Measurements from ENCODE around the gene LIPA.
"Not testable (repeated sequence)": the region's sequence is repeated elsewhere in the genome, so short reads cannot be mapped to it uniquely, and the experiment has no call there.

GRCh38 chr10:89285303-89285702, 33.7 kb upstream of the LIPA start:
- TF ChIP-seq, protein P1, sequence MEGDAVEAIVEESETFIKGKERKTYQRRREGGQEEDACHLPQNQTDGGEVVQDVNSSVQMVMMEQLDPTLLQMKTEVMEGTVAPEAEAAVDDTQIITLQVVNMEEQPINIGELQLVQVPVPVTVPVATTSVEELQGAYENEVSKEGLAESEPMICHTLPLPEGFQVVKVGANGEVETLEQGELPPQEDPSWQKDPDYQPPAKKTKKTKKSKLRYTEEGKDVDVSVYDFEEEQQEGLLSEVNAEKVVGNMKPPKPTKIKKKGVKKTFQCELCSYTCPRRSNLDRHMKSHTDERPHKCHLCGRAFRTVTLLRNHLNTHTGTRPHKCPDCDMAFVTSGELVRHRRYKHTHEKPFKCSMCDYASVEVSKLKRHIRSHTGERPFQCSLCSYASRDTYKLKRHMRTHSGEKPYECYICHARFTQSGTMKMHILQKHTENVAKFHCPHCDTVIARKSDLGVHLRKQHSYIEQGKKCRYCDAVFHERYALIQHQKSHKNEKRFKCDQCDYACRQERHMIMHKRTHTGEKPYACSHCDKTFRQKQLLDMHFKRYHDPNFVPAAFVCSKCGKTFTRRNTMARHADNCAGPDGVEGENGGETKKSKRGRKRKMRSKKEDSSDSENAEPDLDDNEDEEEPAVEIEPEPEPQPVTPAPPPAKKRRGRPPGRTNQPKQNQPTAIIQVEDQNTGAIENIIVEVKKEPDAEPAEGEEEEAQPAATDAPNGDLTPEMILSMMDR (IDR thresholded peaks at IDR 0.05 in 8 of 11, conservative IDR thresholded peaks at IDR 0.05 in 3 of 11): not testable (repeated sequence)
- TF ChIP-seq POLR2A (IDR thresholded peaks at IDR 0.05): not testable (repeated sequence)
